ENCODE measurements around the gene METRN.

Gene METRN

GRCh38 chr16:673399-673991 lies 41.4 kb upstream of the METRN start:
- DNase-seq: no peak
- Histone ChIP-seq H3K36me3 (ENCODE audit: control insufficient read depth in 1 of 2, insufficient read depth in 2 of 2, low read depth in 1 of 2, low read length in 2 of 2) (peaks cover 41 to 74% of the 10 kb centered on the region in 2 experiments), H3K4me3 (ENCODE audit: insufficient read depth in 1 of 2, low read depth in 1 of 2, low read length in 2 of 2) (no peak overlapping the region)

GRCh38 chr16:674214-674881 lies 40.6 kb upstream of the METRN start:
- Histone ChIP-seq H3K4me1 (ENCODE audit: control insufficient read depth, insufficient read depth, low read depth, low read length) (peaks cover 43% of the 10 kb centered on the region), H2BK12ac (ENCODE audit: low read length in 2 of 2) (no peak overlapping the region), H4K91ac (ENCODE audit: low read length) (no peak overlapping the region), H3K9me3 (ENCODE audit: control insufficient read depth, low read length) (no peaks in the 10 kb centered on the region), H2AK5ac (ENCODE audit: low read length, severe bottlenecking) (no peak overlapping the region), H3K18ac (ENCODE audit: low read depth in 1 of 2, low read length in 2 of 2) (no peak overlapping the region), H2BK5ac (ENCODE audit: low read depth, low read length, poor library complexity, severe bottlenecking) (no peak overlapping the region), H2BK120ac (ENCODE audit: low read depth, low read length) (no peak overlapping the region), H3K79me1 (replicated peaks; ENCODE audit: low read length, poor library complexity, severe bottlenecking) (peaks cover 21% of the 10 kb centered on the region), H3K36me3 (ENCODE audit: control insufficient read depth in 1 of 2, insufficient read depth in 2 of 2, low read depth in 1 of 2, low read length in 2 of 2) (peaks cover 41 to 69% of the 10 kb centered on the region in 2 experiments), H3K4ac (ENCODE audit: low read depth in 1 of 2, low read length in 2 of 2) (no peak overlapping the region), H4K8ac (ENCODE audit: low read length) (no peak overlapping the region), H3K14ac (ENCODE audit: low read length in 2 of 2) (no peak overlapping the region), H3K9ac (ENCODE audit: low read length) (no peak overlapping the region), H3K23ac (ENCODE audit: low read length in 2 of 2) (no peak overlapping the region), H3K4me3 (ENCODE audit: insufficient read depth in 1 of 2, low read depth in 1 of 2, low read length in 2 of 2) (no peak overlapping the region), H2AFZ (ENCODE audit: low read depth, low read length) (no peak overlapping the region), H2BK15ac (ENCODE audit: low read depth, poor library complexity, severe bottlenecking) (no peak overlapping the region), H3K27ac (ENCODE audit: low read length, poor library complexity, severe bottlenecking) (no peak overlapping the region), H3K27me3 (ENCODE audit: control insufficient read depth in 1 of 2, insufficient read depth in 1 of 2, low read length in 2 of 2) (no peaks in the 10 kb centered on the region), H3K4me2 (ENCODE audit: low read length, poor library complexity, severe bottlenecking) (no peak overlapping the region)
- DNase-seq: no peak
- 90% methylated on average over 22 of the region's 22 CpGs for WGBS

More at GRCh38 chr16:673399-673991, 41.4 kb upstream of the METRN start:
- H3K14ac ChIP-seq (ENCODE audit: low read length in 2 of 2): no peak overlapping the region
- H3K27me3 ChIP-seq (ENCODE audit: control insufficient read depth in 1 of 2, insufficient read depth in 1 of 2, low read length in 2 of 2): no peaks in the 10 kb centered on the region
- H3K18ac ChIP-seq (ENCODE audit: low read depth in 1 of 2, low read length in 2 of 2): no peak overlapping the region
- WGBS: 97% methylated on average over 17 of the region's 18 CpGs
- H3K9ac ChIP-seq (ENCODE audit: low read length): no peak overlapping the region
- H2BK5ac ChIP-seq (ENCODE audit: low read depth, low read length, poor library complexity, severe bottlenecking): no peak overlapping the region
- no peak overlapping the region for H2AFZ ChIP-seq (ENCODE audit: low read depth, low read length)
- H2BK120ac ChIP-seq (ENCODE audit: low read depth, low read length): no peak overlapping the region
- H2BK12ac ChIP-seq (ENCODE audit: low read length in 2 of 2): no peak overlapping the region
- H3K23ac ChIP-seq (ENCODE audit: low read length in 2 of 2): no peak overlapping the region
- peaks cover 23% of the 10 kb centered on the region for H3K79me1 ChIP-seq (replicated peaks; ENCODE audit: low read length, poor library complexity, severe bottlenecking)
- H3K9me3 ChIP-seq (ENCODE audit: control insufficient read depth, low read length): no peaks in the 10 kb centered on the region
- peak overlapping the region; percentile 8 for H2BK15ac ChIP-seq (ENCODE audit: low read depth, poor library complexity, severe bottlenecking)
- H4K8ac ChIP-seq (ENCODE audit: low read length): no peak overlapping the region
- H3K4me1 ChIP-seq (ENCODE audit: control insufficient read depth, insufficient read depth, low read depth, low read length): peaks cover 41% of the 10 kb centered on the region
- no peak overlapping the region for H3K27ac ChIP-seq (ENCODE audit: low read length, poor library complexity, severe bottlenecking)
- H3K4ac ChIP-seq (ENCODE audit: low read depth in 1 of 2, low read length in 2 of 2): no peak overlapping the region
- no peak overlapping the region for H2AK5ac ChIP-seq (ENCODE audit: low read length, severe bottlenecking)
- H4K91ac ChIP-seq (ENCODE audit: low read length): no peak overlapping the region
- H3K4me2 ChIP-seq (ENCODE audit: low read length, poor library complexity, severe bottlenecking): no peak overlapping the region

- Histone ChIP-seq H3K14ac (ENCODE audit: low read length in 2 of 2) (peak within 1 kb of the TSS in 1 of 2 experiments; percentile 69), H4K91ac (ENCODE audit: low read length) (peak within 1 kb of the TSS; percentile 43), H3K27ac (ENCODE audit: low read length, poor library complexity, severe bottlenecking) (no peak within 1 kb of the TSS), H3K9ac (ENCODE audit: low read length) (peak within 1 kb of the TSS; percentile 38), H3K27me3 (ENCODE audit: control insufficient read depth in 1 of 2, insufficient read depth in 1 of 2, low read length in 2 of 2) (no peaks in the 10 kb centered on the region), H3K4me2 (ENCODE audit: low read length, poor library complexity, severe bottlenecking) (peak within 1 kb of the TSS; percentile 89), H2AFZ (ENCODE audit: low read depth, low read length) (no peak within 1 kb of the TSS), H2AK5ac (ENCODE audit: low read length, severe bottlenecking) (no peak within 1 kb of the TSS), H3K36me3 (ENCODE audit: control insufficient read depth in 1 of 2, insufficient read depth in 2 of 2, low read depth in 1 of 2, low read length in 2 of 2) (peaks cover 32 to 60% of the 10 kb centered on the region in 2 experiments), H3K9me3 (ENCODE audit: control insufficient read depth, low read length) (no peaks in the 10 kb centered on the region), H3K18ac (ENCODE audit: low read depth in 1 of 2, low read length in 2 of 2) (peak within 1 kb of the TSS; percentile 48 to 85), H2BK5ac (ENCODE audit: low read depth, low read length, poor library complexity, severe bottlenecking) (no peak within 1 kb of the TSS), H3K4me1 (ENCODE audit: control insufficient read depth, insufficient read depth, low read depth, low read length) (peaks cover 44% of the 10 kb centered on the region), H4K8ac (ENCODE audit: low read length) (peak within 1 kb of the TSS; percentile 53), H3K4me3 (ENCODE audit: insufficient read depth in 1 of 2, low read depth in 1 of 2, low read length in 2 of 2) (peak within 1 kb of the TSS; percentile 48 to 75), H2BK12ac (ENCODE audit: low read length in 2 of 2) (no peak within 1 kb of the TSS), H3K23ac (ENCODE audit: low read length in 2 of 2) (no peak within 1 kb of the TSS), H3K79me1 (replicated peaks; ENCODE audit: low read length, poor library complexity, severe bottlenecking) (peaks cover 16% of the 10 kb centered on the region), H2BK120ac (ENCODE audit: low read depth, low read length) (peak within 1 kb of the TSS; percentile 39), H3K4ac (ENCODE audit: low read depth in 1 of 2, low read length in 2 of 2) (peak within 1 kb of the TSS in 1 of 2 experiments; percentile 64), H2BK15ac (ENCODE audit: low read depth, poor library complexity, severe bottlenecking) (peak within 1 kb of the TSS; percentile 75)
- peak; percentile 64 for DNase-seq
- WGBS: 8% methylated on average over 39 of the region's 73 CpGs
Measured at GRCh38 chr16:674968-675883, 39.7 kb upstream of the METRN start, which contains the start of gene RHBDL1. TSS of gene RHBDL1 (plus strand) at chr16:675671. CDS start at chr16:675791, 120 bp downstream.
